Activated CD4-positive, alpha-beta T cell treated with anti-CD3 and anti-CD28 coated beads for 4 hours (primary cell): Measurements from ENCODE around the gene MYBPC2.
A peak's percentile ranks its signal among the peaks of the same experiment; 100 is the strongest.

ENCODE experiments used
- DNase-seq, 2 donors: peaks; one replicate each; pipeline ENCODE4 v3.0.0-alpha.2; 2020

MYBPC2 gene

GRCh38 chr19:50482916-50483315 lies 50.2 kb downstream of the MYBPC2 start:
- no peak for DNase-seq

- no peak for DNase-seq
Observed at GRCh38 chr19:50485284-50485955, 52.7 kb downstream of the MYBPC2 start.

GRCh38 chr19:50486823-50487515 lies 54.3 kb downstream of the MYBPC2 start:
- DNase-seq, result peak in 1 of 2 donors; percentile 37

- DNase-seq, result no peak
Observed at GRCh38 chr19:50488389-50489194, 55.9 kb downstream of the MYBPC2 start.

- DNase-seq, result no peak
Observed at GRCh38 chr19:50489461-50490011, 56.8 kb downstream of the MYBPC2 start.

GRCh38 chr19:50490411-50490811 lies 57.7 kb downstream of the MYBPC2 start:
- no peak for DNase-seq

GRCh38 chr19:50490991-50491472 lies 58.3 kb downstream of the MYBPC2 start:
- DNase-seq, result no peak

GRCh38 chr19:50492303-50493052 lies 59.8 kb downstream of the MYBPC2 start:
- DNase-seq, result peak; percentile 31 to 35

GRCh38 chr19:50493171-50493570 lies 60.5 kb downstream of the MYBPC2 start:
- no peak for DNase-seq

GRCh38 chr19:50494186-50495019 lies 61.7 kb downstream of the MYBPC2 start:
- no peak for DNase-seq

GRCh38 chr19:50495020-50495531 lies 62.4 kb downstream of the MYBPC2 start:
- no peak for DNase-seq

GRCh38 chr19:50496189-50497021 lies 63.7 kb downstream of the MYBPC2 start:
- no peak for DNase-seq

- DNase-seq, result no peak
Observed at GRCh38 chr19:50497022-50497405, 64.3 kb downstream of the MYBPC2 start.

- no peak for DNase-seq
Observed at GRCh38 chr19:50498219-50499056, 65.7 kb downstream of the MYBPC2 start.

GRCh38 chr19:50500060-50500752 lies 67.5 kb downstream of the MYBPC2 start:
- DNase-seq, result no peak

- DNase-seq, result no peak
Observed at GRCh38 chr19:50500753-50501151, 68.1 kb downstream of the MYBPC2 start.

GRCh38 chr19:50501186-50501567 lies 68.5 kb downstream of the MYBPC2 start:
- DNase-seq, result no peak

GRCh38 chr19:50501568-50502475 lies 69.1 kb downstream of the MYBPC2 start:
- no peak for DNase-seq
